Measurements from ENCODE around the gene ODC1.
"Not testable (repeated sequence)": the region's sequence is repeated elsewhere in the genome, so short reads cannot be mapped to it uniquely, and the experiment has no call there.

ODC1 gene

GRCh38 chr2:10478916-10479315 lies 30.8 kb upstream of the ODC1 start:
- in situ Hi-C loops (cut with HindIII; ENCODE audit: low sequenced_read_pairs), result no loop called here

DNA sequence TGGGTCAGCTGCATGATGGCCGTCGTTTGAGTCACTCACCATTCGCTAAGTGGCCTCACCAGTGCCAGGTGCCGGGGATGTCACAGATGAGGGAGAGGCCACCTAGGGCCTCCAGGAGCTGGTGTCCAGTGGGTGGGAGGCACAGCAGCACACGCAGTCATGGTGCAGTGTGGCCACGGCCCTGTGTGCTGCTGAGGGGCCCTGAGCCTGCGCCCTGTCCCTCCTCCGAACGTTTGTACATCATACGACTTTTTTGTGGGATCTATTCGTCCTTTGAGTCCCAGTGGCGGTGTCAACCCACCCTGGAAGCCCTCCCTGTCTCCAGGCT lies 30.1 kb upstream of the ODC1 start:
- in situ Hi-C loops (cut with HindIII; ENCODE audit: low sequenced_read_pairs), result no loop called here

GRCh38 chr2:10477443-10478297 lies 29.5 kb upstream of the ODC1 start:
- in situ Hi-C loops (cut with HindIII; ENCODE audit: low sequenced_read_pairs), result no loop called here

- in situ Hi-C loops (cut with HindIII; ENCODE audit: low sequenced_read_pairs), result no loop called here
Measured at GRCh38 chr2:10476723-10477442, 28.8 kb upstream of the ODC1 start.

DNA sequence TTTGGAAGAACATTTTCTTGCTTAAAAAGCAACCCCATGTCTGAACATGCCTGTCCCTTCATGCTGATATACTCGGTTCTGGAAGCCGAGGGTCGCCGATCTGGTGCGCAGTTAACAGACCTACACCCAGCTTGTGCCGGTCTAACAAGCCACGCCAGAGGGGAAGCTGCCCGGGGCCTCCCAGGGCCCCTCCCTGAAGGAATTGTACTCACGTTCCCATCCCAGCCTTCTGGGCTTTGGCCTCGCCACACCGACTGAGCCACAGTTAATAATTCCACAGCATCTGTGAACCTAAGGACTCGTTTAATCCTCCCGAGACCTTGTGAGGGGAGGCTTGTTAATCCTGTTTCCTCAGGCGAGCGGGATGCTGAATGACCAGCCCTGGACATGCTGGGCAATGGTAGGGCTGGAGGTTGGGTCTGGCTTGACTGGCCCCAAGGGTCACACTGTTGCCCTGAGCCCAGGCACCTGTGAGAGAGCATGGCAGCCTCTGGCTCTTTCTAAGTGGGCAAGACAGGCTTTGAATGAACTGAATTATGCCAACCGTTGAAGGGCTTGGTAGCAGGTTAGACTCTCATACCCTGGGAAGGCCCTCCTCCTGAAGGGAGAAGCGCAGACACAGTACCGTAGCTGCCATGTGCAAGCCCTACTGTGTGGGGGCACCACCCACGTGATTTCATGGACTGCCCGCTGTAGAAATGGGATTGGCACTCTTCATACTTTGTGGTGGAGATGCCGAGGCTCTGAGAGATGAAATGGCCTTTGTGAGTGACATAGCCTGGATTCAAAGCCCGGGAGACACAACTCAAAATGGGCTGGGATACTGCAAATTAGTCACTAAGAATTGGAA lies 27.9 kb upstream of the ODC1 start:
- in situ Hi-C loops (cut with HindIII; ENCODE audit: low sequenced_read_pairs), result no loop called here

GRCh38 chr2:10475221-10475722 lies 27.1 kb upstream of the ODC1 start:
- in situ Hi-C loops (cut with HindIII; ENCODE audit: low sequenced_read_pairs), result no loop called here

- in situ Hi-C loops (cut with HindIII; ENCODE audit: low sequenced_read_pairs), result no loop called here
Measured at GRCh38 chr2:10473121-10473756, 25.1 kb upstream of the ODC1 start.

DNA sequence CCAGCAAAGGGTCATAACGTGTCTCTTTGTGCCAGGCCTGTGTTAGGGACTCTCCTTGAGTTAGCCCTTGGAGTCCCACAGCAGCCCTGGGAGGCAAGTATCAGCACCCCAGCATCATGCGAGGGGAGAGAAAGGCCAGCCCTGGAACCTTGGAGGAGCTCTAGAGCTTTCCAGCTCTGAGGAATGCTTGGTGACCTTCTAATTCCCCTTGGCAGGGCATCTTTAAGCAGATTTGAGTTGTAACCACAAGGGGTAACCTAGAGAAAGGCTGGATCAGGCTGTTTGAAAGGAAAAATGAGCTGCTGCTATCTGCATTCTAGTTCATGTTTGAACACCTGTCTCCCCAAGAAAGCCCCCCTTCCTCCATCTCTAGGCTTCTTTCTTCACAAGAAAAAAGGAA lies 23.8 kb upstream of the ODC1 start:
- in situ Hi-C loops (cut with HindIII; ENCODE audit: low sequenced_read_pairs), result no loop called here

DNA sequence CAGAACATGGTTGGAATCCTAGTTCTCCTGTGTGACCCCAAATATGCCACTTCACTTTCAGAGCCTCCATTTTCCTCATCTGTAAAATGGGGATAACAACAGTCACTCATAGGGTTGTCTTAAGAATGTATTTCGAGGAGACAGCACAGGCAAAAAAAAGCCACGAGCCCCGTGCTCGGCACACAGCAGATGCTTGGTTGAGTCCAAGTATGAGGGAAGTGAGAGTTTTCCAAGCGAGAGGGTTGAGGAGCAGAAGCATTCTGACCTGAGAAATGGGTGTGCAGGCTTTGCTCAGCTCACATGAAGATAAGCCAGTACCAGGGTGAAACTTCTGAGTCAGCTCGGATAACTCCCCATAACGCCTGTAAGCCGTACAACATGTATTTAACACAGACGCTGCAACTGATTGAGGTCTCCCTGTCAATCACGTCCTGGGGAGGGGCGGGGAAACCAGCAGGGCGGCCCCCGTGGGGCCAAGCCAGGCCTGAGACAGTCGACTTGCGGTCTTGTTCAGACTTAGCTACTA lies 23.0 kb upstream of the ODC1 start:
- in situ Hi-C loops (cut with HindIII; ENCODE audit: low sequenced_read_pairs), result no loop called here

GRCh38 chr2:10469955-10470608 lies 22.0 kb upstream of the ODC1 start:
- in situ Hi-C loops (cut with HindIII; ENCODE audit: low sequenced_read_pairs), result no loop called here

DNA sequence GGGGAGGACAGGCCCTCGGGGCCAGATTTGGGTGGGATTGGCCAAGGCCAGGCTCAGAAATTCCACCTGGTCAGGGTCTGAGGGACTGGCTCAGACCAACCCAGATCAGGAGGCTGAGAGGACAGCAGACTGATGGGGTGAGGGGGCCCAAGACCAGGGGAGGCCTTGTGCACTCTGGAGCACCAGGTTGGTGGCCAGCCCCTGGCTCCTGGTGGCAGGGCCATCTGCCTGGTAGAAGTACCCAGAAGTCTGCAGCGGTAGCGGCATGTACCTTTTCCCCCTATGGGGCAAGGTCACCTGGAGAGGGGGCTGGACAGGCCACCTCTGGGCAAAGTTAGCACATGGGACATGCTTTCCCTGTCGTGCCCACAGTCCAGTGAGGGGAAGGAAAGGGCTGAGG lies 21.2 kb upstream of the ODC1 start:
- in situ Hi-C loops (cut with HindIII; ENCODE audit: low sequenced_read_pairs), result no loop called here

DNA sequence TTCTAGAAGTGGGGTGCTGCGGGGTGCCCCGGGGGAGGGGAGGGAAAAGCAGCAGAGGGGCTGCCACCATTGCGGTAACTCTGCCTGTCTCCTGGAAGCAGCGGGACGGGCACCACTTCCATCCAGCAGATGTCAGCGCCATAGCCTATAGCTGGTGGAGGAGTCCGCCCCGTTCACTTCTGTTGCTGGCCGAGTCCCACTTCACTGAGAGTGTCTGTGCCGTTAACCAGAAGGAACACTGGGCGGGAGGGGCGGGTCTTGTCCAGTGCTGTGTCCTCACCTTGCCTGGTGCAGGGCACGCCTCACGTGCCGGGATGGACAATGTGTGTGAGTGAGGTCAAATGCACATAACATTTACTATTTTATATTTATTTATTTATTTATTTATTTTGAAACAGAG lies 19.3 kb upstream of the ODC1 start:
- in situ Hi-C loops (cut with HindIII; ENCODE audit: low sequenced_read_pairs), result no loop called here

- in situ Hi-C loops (cut with HindIII; ENCODE audit: low sequenced_read_pairs), result no loop called here
Measured at GRCh38 chr2:10466801-10467200, 18.7 kb upstream of the ODC1 start.

GRCh38 chr2:10465910-10466309 lies 17.8 kb upstream of the ODC1 start:
- in situ Hi-C loops (cut with HindIII; ENCODE audit: low sequenced_read_pairs), result no loop called here

GRCh38 chr2:10462178-10463083 lies 14.3 kb upstream of the ODC1 start:
- in situ Hi-C loops (cut with HindIII; ENCODE audit: low sequenced_read_pairs), result no loop called here

GRCh38 chr2:10460366-10460796 lies 12.3 kb upstream of the ODC1 start:
- in situ Hi-C loops (cut with HindIII; ENCODE audit: low sequenced_read_pairs), result no loop called here

DNA sequence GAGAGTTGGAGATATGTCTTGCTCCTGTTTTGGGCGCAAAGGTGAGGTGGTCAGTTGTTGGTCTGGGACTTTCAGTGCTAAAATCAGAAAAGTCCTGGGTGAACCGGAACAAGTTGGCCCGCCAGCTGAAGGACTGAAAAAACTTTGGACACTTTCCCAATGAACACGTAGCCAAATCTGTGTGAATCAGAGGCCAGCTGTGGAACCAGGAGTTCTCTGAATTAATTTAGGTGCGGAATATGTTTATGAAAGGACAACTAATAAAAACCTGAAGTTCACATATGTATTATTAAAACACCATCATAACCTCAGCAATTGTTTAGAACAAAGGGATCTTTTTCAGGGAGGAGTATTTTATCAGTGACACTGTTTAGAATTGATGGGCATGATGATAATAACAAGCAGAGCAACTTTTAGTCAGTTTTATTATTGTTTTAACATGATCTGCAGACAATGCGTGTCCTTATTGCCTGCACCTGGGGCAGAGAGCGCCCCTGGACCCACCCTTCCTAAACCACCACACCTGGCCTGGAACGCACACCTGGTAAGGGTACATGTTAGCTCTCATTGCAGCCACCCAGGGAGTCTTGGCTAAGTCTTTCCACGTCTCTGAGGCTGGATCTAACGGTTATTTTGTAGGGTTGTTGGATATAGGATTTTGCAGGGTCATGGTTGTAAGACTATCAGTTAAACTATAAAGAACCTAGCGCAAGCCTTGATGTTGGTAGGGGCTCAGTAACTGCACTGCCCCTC lies 9.9 kb upstream of the ODC1 start:
- in situ Hi-C loops (cut with HindIII; ENCODE audit: low sequenced_read_pairs), result no loop called here

GRCh38 chr2:10457195-10457594 lies 9.1 kb upstream of the ODC1 start:
- in situ Hi-C loops (cut with HindIII; ENCODE audit: low sequenced_read_pairs), result not testable (repeated sequence)

Data from DLD1 (cell line).